Activated T-cell treated with anti-CD3 and anti-CD28 coated beads for 4 hours (primary cell): ENCODE measurements around the gene ADRA2C.

Experiments
- DNase-seq: peaks from one replicate; pipeline ENCODE4 v3.0.0-alpha.2; 2020

Gene ADRA2C

GRCh38 chr4:3762753-3763549 is 3.2 kb upstream of the ADRA2C start:
- no peak for DNase-seq

- no peak for DNase-seq
These were observed 732 bp upstream of the ADRA2C start for GRCh38 chr4:3765271-3766035.

GRCh38 chr4:3766785-3767569 is 792 bp downstream of the ADRA2C start:
- no peak for DNase-seq

GRCh38 chr4:3767570-3768288 is 1.5 kb downstream of the ADRA2C start:
- DNase-seq: no peak

- no peak for DNase-seq
These were observed 2.9 kb downstream of the ADRA2C start for GRCh38 chr4:3768842-3769641.

- DNase-seq: no peak
These were observed 3.5 kb downstream of the ADRA2C start for GRCh38 chr4:3769642-3770184.

- no peak for DNase-seq
These were observed 4.4 kb downstream of the ADRA2C start for GRCh38 chr4:3770323-3771163.

- no peak for DNase-seq
These were observed 5.1 kb downstream of the ADRA2C start for GRCh38 chr4:3771164-3771809.

GRCh38 chr4:3771939-3772495 is 5.8 kb downstream of the ADRA2C start:
- no peak for DNase-seq

GRCh38 chr4:3772632-3773031 is 6.4 kb downstream of the ADRA2C start:
- no peak for DNase-seq

GRCh38 chr4:3773552-3774001 is 7.4 kb downstream of the ADRA2C start:
- DNase-seq: no peak

GRCh38 chr4:3774253-3774883 is 8.2 kb downstream of the ADRA2C start:
- DNase-seq: no peak

GRCh38 chr4:3775005-3775404 is 8.8 kb downstream of the ADRA2C start:
- no peak for DNase-seq

GRCh38 chr4:3775576-3775975 is 9.4 kb downstream of the ADRA2C start:
- no peak for DNase-seq

GRCh38 chr4:3776166-3777032 is 10.2 kb downstream of the ADRA2C start:
- no peak for DNase-seq

- no peak for DNase-seq
These were observed 10.8 kb downstream of the ADRA2C start for GRCh38 chr4:3777033-3777390.

- no peak for DNase-seq
These were observed 11.5 kb downstream of the ADRA2C start for GRCh38 chr4:3777669-3778068.

- no peak for DNase-seq
These were observed 13.3 kb downstream of the ADRA2C start for GRCh38 chr4:3779509-3779908.
